Measurements from ENCODE around the gene MRPL51. TPM values are rescaled to one million over a fixed set of nuclear protein-coding genes. Genes with fewer than 3 reads are reported as not detected.
"Not testable (repeated sequence)": the region's sequence is repeated elsewhere in the genome, so short reads cannot be mapped to it uniquely, and the experiment has no call there.

Gene MRPL51
- total RNA-seq, 1 donor from 2014 or later = 250 TPM

DNA sequence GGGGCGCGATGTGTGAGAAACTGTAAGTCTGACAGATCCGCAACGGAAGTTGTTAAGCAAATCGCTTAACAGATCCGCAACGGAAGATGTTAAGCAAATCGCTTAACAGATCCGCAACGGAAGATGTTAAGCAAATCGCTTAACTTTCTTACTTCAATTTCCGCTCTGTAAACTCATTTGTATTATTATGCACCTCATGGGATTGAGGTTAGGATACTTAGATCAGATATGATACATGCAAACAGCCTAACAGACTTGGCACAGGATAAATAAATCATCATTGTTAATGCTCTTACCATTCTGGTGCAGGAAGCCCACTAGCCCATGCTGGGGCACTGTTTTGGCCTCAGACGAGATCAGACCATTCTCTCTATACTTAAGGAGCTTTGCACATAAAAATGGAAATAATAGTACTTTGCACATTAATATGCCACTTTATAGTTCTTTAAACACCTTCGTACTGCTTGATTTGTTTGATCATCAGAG, 1.2 kb upstream of the MRPL51 start:
- Mint-ChIP-seq H3K36me3 (ENCODE audit: low read depth) (peaks cover 27% of the 10 kb centered on the region), H3K27me3 (ENCODE audit: insufficient read depth) (peaks cover 3% of the 10 kb centered on the region), H3K4me3 (peak overlapping the region; percentile 97), H3K4me1 (ENCODE audit: low read depth) (peaks cover 33% of the 10 kb centered on the region), H3K9me3 (no peaks in the 10 kb centered on the region), H3K27ac (peak overlapping the region; percentile 97)
- intact Hi-C loops (cut with micrococcal nuclease) = loop anchor here (1.0 to 10.0 kb wide), 10 partner anchors 42 to 638 kb away; partner anchors contain the start of genes CLSTN3, ING4, MLF2 and SPSB2
- peak; percentile 1 for DNase-seq (ENCODE audit: low spot score)

DNA sequence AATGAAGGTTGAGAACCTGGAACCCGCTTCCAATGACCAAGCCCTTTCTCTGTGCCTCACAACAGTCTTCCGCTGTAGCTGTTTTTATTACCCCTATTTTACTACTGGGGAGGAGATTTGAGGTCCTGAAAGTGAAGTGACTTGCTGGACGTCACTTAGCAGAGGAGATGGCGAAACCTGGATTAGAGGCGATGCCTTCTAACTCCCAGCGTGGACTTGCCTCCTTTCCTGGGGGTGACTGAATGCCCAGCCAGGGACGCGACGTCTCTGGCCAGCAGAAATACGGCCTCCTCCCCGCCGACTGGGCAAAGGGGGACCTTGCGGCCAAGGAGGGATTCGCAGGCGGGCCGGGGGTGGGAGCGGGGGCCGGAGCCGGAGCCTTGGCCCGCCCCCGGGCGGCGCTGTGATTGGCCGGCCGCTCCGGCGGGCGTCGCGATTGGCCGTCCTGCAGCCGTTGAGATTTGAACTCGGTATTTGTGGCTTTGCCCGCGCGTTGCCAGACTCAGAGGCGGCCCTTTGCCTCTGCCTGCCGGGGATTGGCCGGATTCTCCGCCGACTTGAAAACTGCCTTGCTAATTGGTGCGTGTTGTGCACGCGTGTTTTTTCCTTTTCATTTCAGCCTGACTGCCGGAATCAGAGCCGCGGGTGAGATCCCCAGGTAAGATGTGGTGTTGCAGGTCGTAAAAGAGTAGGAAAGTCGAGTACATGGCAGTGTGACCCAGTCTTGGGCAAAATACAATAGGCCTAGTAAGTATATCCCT, 615 bp upstream of the MRPL51 start, which contains the start of gene NCAPD2:
Gene NCAPD2, plus strand, starts transcription at position 606 of the 761 bp plus-strand sequence. CDS start 997 bp downstream, outside the sequence.
- H3K36me3 Mint-ChIP-seq (ENCODE audit: low read depth) = peaks cover 23% of the 10 kb centered on the region
- H3K9me3 Mint-ChIP-seq = no peaks in the 10 kb centered on the region
- DNase-seq (ENCODE audit: low spot score) = peak; percentile 96
- H3K27me3 Mint-ChIP-seq (ENCODE audit: insufficient read depth) = peaks cover 3% of the 10 kb centered on the region
- intact Hi-C loops (cut with micrococcal nuclease) = loop anchor here (1.0 to 10.0 kb wide), 18 partner anchors 23 to 639 kb away; partner anchors contain the start of genes CDCA3, CHD4, CLSTN3 and COPS7A
- peak within 1 kb of the TSS; percentile 97 for H3K4me3 Mint-ChIP-seq
- peak within 1 kb of the TSS; percentile 97 for H3K27ac Mint-ChIP-seq
- H3K4me1 Mint-ChIP-seq (ENCODE audit: low read depth) = peaks cover 33% of the 10 kb centered on the region

DNA sequence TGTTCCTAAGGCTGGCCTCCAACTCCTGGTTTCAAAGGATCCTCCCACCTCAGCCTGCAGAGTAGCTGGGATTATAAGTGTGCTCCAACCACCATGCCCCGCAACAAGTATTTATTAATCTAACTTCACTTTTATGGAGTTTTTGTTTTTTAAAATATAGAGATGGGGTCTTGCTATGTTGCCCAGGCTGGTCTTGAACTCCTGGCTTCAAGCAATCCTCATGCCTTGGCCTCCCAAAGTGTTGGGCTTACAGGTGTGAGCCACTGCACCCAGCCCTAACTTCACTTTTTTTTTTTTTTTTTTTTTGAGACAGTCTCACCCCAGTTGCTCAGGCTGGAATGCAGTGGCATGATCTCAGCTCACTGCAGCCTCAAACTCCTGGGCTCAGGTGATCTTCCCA, 2.4 kb downstream of the MRPL51 start:
- not testable (repeated sequence) for H3K9me3 Mint-ChIP-seq; H3K27me3 Mint-ChIP-seq (ENCODE audit: insufficient read depth); H3K4me3 Mint-ChIP-seq; H3K27ac Mint-ChIP-seq; DNase-seq (ENCODE audit: low spot score)
- Mint-ChIP-seq H3K36me3 (ENCODE audit: low read depth) (peaks cover 16% of the 10 kb centered on the region), H3K4me1 (ENCODE audit: low read depth) (peaks cover 26% of the 10 kb centered on the region)
- intact Hi-C loops (cut with micrococcal nuclease) = loop anchor here (5.0 to 10.0 kb wide), 5 partner anchors 38 to 642 kb away; partner anchors contain the start of genes CLSTN3, SPSB2 and TAPBPL

DNA sequence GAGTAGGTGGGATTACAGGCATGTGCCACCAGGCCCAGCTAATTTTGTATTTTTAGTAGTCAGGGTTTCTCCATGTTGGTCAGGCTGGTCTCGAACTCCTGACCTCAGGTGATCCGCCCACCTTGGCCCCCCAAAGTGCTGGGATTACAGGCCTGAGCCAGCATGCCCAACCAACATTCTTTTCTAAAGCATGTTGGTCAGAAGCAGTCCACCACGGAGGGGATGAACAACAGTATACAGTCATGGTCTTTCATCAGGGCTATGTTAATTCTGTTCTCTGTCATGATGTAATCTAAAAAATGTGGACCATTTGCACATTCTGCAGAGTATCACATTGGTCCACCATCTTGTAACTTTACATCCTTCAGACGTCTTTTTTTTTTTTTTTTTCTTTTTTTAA, 3.6 kb downstream of the MRPL51 start:
- Mint-ChIP-seq H3K4me1 (ENCODE audit: low read depth) (peaks cover 13% of the 10 kb centered on the region), H3K4me3 (no peak overlapping the region), H3K27ac (no peak overlapping the region), H3K27me3 (ENCODE audit: insufficient read depth) (peaks cover 4% of the 10 kb centered on the region), H3K9me3 (no peaks in the 10 kb centered on the region), H3K36me3 (ENCODE audit: low read depth) (peaks cover 8% of the 10 kb centered on the region)
- intact Hi-C loops (cut with micrococcal nuclease) = no loop called here
- no peak for DNase-seq (ENCODE audit: low spot score)

DNA sequence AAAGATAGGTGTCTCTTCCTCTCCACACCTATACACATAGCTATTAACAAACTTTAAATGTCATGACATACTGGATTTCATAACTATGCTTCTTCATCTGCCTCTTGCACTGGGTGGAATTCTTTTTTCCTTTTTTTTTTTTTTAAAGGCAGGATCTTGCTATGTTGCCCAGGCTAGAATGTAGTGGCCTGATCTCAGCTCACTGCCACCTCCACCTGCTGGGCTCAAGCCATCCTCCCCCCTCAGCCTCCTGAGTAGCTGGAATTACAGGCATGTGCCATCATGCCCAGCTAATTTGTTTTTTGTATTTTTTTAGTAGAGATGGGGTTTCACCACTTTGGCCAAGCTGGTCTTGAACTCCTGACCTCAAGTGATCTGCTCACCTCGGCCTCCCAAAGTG, 4.8 kb downstream of the MRPL51 start:
- Mint-ChIP-seq H3K27me3 (ENCODE audit: insufficient read depth) (peaks cover 2% of the 10 kb centered on the region), H3K4me3 (no peak overlapping the region), H3K27ac (no peak overlapping the region), H3K4me1 (ENCODE audit: low read depth) (peaks cover 10% of the 10 kb centered on the region), H3K9me3 (no peaks in the 10 kb centered on the region), H3K36me3 (ENCODE audit: low read depth) (peaks cover 8% of the 10 kb centered on the region)
- no peak for DNase-seq (ENCODE audit: low spot score)
- intact Hi-C loops (cut with micrococcal nuclease) = no loop called here

DNA sequence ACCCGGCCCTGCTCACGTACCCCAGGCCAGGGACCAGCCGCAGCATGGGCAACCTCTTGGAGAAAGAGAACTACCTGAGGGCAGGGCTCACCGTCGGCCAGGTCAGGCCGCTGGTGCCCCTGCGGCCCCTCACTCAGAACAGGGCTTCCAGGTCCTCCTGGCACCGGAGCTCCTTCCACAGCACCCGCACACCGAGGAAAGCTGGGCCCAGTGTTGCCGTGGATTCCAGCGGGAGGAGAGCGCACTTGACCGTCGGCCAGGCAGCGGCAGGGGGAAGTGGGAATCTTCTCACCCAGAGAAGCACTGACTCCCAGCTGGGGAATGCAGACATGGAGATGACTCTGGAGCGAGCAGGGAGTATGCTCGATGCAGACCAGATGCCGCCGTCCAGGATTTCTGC, 14.6 kb downstream of the MRPL51 start:
- no peak overlapping the region for H3K27ac Mint-ChIP-seq
- no peak for DNase-seq (ENCODE audit: low spot score)
- H3K4me3 Mint-ChIP-seq = no peak overlapping the region
- no peaks in the 10 kb centered on the region for H3K4me1 Mint-ChIP-seq (ENCODE audit: low read depth)
- H3K36me3 Mint-ChIP-seq (ENCODE audit: low read depth) = no peaks in the 10 kb centered on the region
- peaks cover 11% of the 10 kb centered on the region for H3K27me3 Mint-ChIP-seq (ENCODE audit: insufficient read depth)
- H3K9me3 Mint-ChIP-seq = no peaks in the 10 kb centered on the region
- intact Hi-C loops (cut with micrococcal nuclease) = no loop called here

DNA sequence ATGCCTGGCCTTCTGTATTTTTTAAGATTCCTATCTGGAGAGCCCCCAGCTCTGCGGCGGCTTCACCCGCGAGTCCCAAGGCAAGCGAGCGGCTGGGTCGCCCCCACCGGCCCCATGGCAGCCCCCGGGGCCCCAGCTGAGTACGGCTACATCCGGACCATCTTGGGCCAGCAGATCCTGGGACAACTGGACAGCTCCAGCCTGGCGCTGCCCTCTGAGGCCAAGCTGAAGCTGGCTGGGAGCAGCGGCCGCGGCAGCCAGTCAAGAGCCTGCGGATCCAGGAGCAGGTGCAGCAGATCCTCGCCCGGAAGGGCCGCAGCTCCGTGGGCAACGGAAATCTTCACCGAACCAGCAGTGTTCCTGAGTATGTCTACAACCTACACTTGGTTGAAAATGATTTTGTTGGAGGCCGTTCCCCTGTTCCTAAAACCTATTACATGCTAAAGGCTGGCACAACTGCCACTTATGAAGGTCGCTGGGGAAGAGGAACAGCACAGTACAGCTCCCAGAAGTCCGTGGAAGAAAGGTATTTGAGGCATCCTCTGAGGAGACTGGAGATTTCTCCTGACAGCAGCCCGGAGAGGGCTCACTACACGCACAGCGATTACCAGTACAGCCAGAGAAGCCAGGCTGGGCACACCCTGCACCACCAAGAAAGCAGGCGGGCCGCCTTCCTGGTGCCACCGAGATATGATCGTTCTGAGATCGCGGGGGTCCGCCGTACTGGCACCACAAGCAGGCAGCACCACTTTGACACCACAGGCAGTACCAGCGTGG, 15.3 kb downstream of the MRPL51 start:
- DNase-seq (ENCODE audit: low spot score); H3K4me1 Mint-ChIP-seq (ENCODE audit: low read depth); H3K36me3 Mint-ChIP-seq (ENCODE audit: low read depth); H3K27ac Mint-ChIP-seq; H3K9me3 Mint-ChIP-seq; intact Hi-C loops (cut with micrococcal nuclease); H3K4me3 Mint-ChIP-seq: not testable (repeated sequence)
- H3K27me3 Mint-ChIP-seq (ENCODE audit: insufficient read depth) = peaks cover 12% of the 10 kb centered on the region

DNA sequence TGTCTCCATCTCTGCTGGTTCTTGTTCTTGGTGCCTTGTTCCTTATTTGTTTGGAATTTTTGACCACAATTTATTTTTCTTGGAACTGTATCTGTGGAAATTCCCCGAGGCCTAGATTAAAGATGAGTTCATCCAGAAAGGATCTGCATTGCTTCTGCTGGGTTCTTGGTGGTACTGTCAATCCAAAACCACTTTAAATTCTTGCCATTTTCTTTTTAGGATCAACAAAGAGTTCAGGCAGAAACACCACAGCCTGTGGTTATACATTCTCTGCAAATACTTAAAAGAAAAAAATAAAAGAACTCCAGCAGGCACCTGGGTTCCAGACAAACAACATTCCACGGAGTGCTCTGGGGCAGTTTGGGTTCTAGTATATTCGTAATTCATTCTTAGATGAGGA, 16.6 kb downstream of the MRPL51 start:
- Mint-ChIP-seq H3K4me3 (no peak overlapping the region), H3K27me3 (ENCODE audit: insufficient read depth) (peaks cover 8% of the 10 kb centered on the region), H3K27ac (peak overlapping the region; percentile 58), H3K36me3 (ENCODE audit: low read depth) (no peaks in the 10 kb centered on the region), H3K9me3 (no peaks in the 10 kb centered on the region), H3K4me1 (ENCODE audit: low read depth) (peaks cover 10% of the 10 kb centered on the region)
- intact Hi-C loops (cut with micrococcal nuclease) = no loop called here
- DNase-seq (ENCODE audit: low spot score) = no peak

DNA sequence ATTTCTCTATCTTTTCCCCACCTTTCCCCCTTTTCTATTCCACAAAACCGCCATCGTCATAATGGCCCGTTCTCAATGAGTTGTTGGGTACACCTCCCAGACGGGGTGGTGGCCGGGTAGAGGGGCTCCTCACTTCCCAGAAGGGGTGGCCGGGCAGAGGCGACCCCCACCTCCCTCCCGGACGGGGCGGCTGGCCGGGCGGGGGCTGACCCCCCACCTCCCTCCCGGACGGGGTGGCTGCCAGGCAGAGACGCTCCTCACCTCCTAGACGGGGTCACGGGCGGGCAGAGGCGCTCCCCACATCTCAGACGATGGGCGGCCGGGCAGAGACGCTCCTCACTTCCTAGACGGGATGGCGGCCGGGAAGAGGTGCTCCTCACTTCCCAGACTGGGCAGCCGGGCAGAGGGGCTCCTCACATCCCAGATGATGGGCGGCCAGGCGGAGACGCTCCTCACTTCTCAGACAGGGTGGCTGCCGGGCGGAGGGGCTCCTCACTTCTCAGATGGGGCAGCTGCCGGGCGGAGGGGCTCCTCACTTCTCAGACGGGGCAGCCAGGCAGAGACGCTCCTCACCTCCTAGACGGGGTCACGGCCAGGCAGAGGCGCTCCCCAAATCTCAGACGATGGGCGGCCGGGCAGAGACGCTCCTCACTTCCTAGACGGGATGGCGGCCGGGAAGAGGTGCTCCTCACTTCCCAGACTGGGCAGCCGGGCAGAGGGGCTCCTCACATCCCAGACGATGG, 17.7 kb downstream of the MRPL51 start:
- H3K36me3 Mint-ChIP-seq (ENCODE audit: low read depth); H3K9me3 Mint-ChIP-seq; DNase-seq (ENCODE audit: low spot score); H3K27ac Mint-ChIP-seq; H3K4me3 Mint-ChIP-seq; H3K27me3 Mint-ChIP-seq (ENCODE audit: insufficient read depth); intact Hi-C loops (cut with micrococcal nuclease): not testable (repeated sequence)
- peaks cover 17% of the 10 kb centered on the region for H3K4me1 Mint-ChIP-seq (ENCODE audit: low read depth)

DNA sequence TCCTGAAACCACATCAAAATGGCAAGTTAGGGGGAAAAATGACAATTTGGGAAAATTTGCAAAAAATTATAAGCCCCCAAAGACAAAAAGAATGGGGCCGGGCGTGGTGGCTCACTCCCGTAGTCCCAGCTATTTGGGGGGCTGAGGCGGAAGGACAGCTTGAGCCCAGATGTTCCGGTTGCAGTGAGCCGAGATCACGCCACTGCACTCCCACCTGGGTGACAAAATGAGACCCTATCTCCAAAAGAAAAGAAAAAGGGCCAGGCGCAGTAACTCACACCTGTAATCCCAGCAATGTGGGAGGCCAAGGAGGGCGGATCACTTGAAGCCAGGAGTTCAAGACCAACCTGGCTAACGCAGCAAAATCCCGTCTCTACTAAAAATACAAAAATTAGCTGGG, 20.6 kb downstream of the MRPL51 start:
- Mint-ChIP-seq H3K4me1 (ENCODE audit: low read depth) (peaks cover 38% of the 10 kb centered on the region), H3K36me3 (ENCODE audit: low read depth) (peaks cover 23% of the 10 kb centered on the region), H3K27me3 (ENCODE audit: insufficient read depth) (peaks cover 1% of the 10 kb centered on the region), H3K4me3 (peak overlapping the region; percentile 93), H3K27ac (no peak overlapping the region), H3K9me3 (no peaks in the 10 kb centered on the region)
- intact Hi-C loops (cut with micrococcal nuclease) = loop anchor here (5.0 kb wide), 2 partner anchors 85 to 470 kb away; partner anchors contain the start of genes C12orf57, IFFO1 and RNU7-1
- no peak for DNase-seq (ENCODE audit: low spot score)

DNA sequence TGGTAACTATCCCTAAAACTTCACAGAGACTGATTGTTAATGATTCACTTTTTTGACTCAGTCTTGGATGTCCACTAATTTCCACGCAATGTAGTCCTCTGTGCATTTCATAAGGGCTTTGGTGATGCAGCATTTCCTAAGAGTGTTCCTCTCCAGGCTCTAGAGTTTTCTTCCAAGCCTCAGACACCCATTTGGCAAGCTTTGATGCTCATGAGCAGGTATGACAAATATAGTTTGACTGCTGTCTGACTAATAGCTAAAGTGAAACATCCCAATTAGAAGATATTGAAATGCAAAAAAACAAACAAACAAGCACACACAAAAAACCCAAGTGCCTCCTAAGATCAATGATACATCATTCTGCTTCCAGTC, 21.1 kb downstream of the MRPL51 start:
- H3K9me3 Mint-ChIP-seq = no peaks in the 10 kb centered on the region
- intact Hi-C loops (cut with micrococcal nuclease) = loop anchor here (2.0 to 5.0 kb wide), 5 partner anchors 85 to 470 kb away; partner anchors contain the start of genes C12orf57, IFFO1 and RNU7-1
- peaks cover 1% of the 10 kb centered on the region for H3K27me3 Mint-ChIP-seq (ENCODE audit: insufficient read depth)
- H3K4me3 Mint-ChIP-seq = peak overlapping the region; percentile 93
- H3K36me3 Mint-ChIP-seq (ENCODE audit: low read depth) = peaks cover 28% of the 10 kb centered on the region
- peaks cover 43% of the 10 kb centered on the region for H3K4me1 Mint-ChIP-seq (ENCODE audit: low read depth)
- DNase-seq (ENCODE audit: low spot score) = no peak
- peak overlapping the region; percentile 85 for H3K27ac Mint-ChIP-seq

Measured in activated T-helper 1 cell treated with anti-CD3 and anti-CD28 coated beads, Interleukin-12 subunit alpha, Interleukin-12 subunit beta, Interleukin-2, Interleukin-4 antibody, amounts not matched to agents 30 ng/mL and 10 ng/mL and 1 ng/mL, durations not matched to agents 14 hours and 24 hours and 36 hours (primary cell).